ENCODE data around the gene OGDH.

Gene OGDH

GRCh38 chr7:44666566-44666965, 60.1 kb downstream of the OGDH start:
- TF ChIP-seq YY1 (IDR thresholded peaks at IDR 0.05; ENCODE audit: insufficient read depth, insufficient read length) (no peak), ZNF274 (IDR thresholded peaks at IDR 0.05; ENCODE audit: low read depth, low read length) (no peak), SUZ12 (IDR thresholded peaks at IDR 0.05; ENCODE audit: extremely low read depth, insufficient read depth, insufficient read length) (no peak)
- no peak for DNase-seq (ENCODE audit: low read depth, low spot score)
- no peaks in the 10 kb centered on the region; the same call in 1 of the 2 replicates for H3K9me3 ChIP-seq (ENCODE audit: insufficient read depth, low read length)
- H3K27me3 ChIP-seq (ENCODE audit: insufficient read depth, insufficient read length): no peaks in the 10 kb centered on the region
- no peak overlapping the region for H3K4me3 ChIP-seq (ENCODE audit: insufficient read length, low read depth)
- no peak overlapping the region for H3K9ac ChIP-seq (ENCODE audit: insufficient read length, low read depth)
- no peaks in the 10 kb centered on the region for H3K4me1 ChIP-seq (ENCODE audit: insufficient read depth, insufficient read length)
- peaks cover 36% of the 10 kb centered on the region for H3K36me3 ChIP-seq (ENCODE audit: insufficient read depth, insufficient read length, low read length)

GRCh38 chr7:44667190-44667589, 60.8 kb downstream of the OGDH start:
- H3K4me1 ChIP-seq (ENCODE audit: insufficient read depth, insufficient read length): no peaks in the 10 kb centered on the region
- peaks cover 38% of the 10 kb centered on the region for H3K36me3 ChIP-seq (ENCODE audit: insufficient read depth, insufficient read length, low read length)
- no peak overlapping the region for H3K4me3 ChIP-seq (ENCODE audit: insufficient read length, low read depth)
- H3K9ac ChIP-seq (ENCODE audit: insufficient read length, low read depth): no peak overlapping the region
- no peak for DNase-seq (ENCODE audit: low read depth, low spot score)
- no peaks in the 10 kb centered on the region for H3K27me3 ChIP-seq (ENCODE audit: insufficient read depth, insufficient read length)
- no peaks in the 10 kb centered on the region for H3K9me3 ChIP-seq (ENCODE audit: insufficient read depth, low read length)
- TF ChIP-seq ZNF274 (IDR thresholded peaks at IDR 0.05; ENCODE audit: low read depth, low read length) (no peak), YY1 (IDR thresholded peaks at IDR 0.05; ENCODE audit: insufficient read depth, insufficient read length) (no peak), SUZ12 (IDR thresholded peaks at IDR 0.05; ENCODE audit: extremely low read depth, insufficient read depth, insufficient read length) (no peak)

DNA sequence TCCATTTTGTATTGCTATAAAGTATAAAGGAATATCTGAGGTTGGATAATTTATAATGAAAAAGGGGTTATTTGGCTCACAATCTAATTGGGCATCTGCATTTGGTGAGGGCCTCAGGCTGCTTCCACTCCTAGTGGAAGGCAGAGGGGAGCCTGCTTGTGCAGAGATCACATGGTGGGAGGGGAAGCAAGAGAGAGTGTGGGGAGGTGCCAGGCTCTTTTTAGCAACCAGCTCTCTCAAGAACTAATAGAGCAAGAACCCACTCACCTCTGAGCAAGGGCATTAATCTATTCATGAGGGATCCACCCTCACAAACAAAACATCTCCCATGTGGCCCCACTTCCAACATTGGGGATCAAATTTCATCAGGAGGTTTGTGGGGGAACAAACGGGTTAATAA, 64.6 kb downstream of the OGDH start:
- H3K4me1 ChIP-seq (ENCODE audit: insufficient read depth, insufficient read length): no peaks in the 10 kb centered on the region
- no peak for DNase-seq (ENCODE audit: low read depth, low spot score)
- H3K9ac ChIP-seq (ENCODE audit: insufficient read length, low read depth): no peak overlapping the region
- H3K9me3 ChIP-seq (ENCODE audit: insufficient read depth, low read length): no peaks in the 10 kb centered on the region
- TF ChIP-seq ZNF274 (IDR thresholded peaks at IDR 0.05; ENCODE audit: low read depth, low read length): no peak
- TF ChIP-seq YY1 (IDR thresholded peaks at IDR 0.05; ENCODE audit: insufficient read depth, insufficient read length): no peak
- H3K27me3 ChIP-seq (ENCODE audit: insufficient read depth, insufficient read length): no peaks in the 10 kb centered on the region
- no peak overlapping the region for H3K4me3 ChIP-seq (ENCODE audit: insufficient read length, low read depth)
- peaks cover 69% of the 10 kb centered on the region for H3K36me3 ChIP-seq (ENCODE audit: insufficient read depth, insufficient read length, low read length)

GRCh38 chr7:44673324-44673723, 66.9 kb downstream of the OGDH start:
- H3K36me3 ChIP-seq (ENCODE audit: insufficient read depth, insufficient read length, low read length): peaks cover 65% of the 10 kb centered on the region
- H3K4me1 ChIP-seq (ENCODE audit: insufficient read depth, insufficient read length): no peaks in the 10 kb centered on the region
- no peaks in the 10 kb centered on the region for H3K9me3 ChIP-seq (ENCODE audit: insufficient read depth, low read length)
- H3K9ac ChIP-seq (ENCODE audit: insufficient read length, low read depth): no peak overlapping the region
- no peak overlapping the region for H3K4me3 ChIP-seq (ENCODE audit: insufficient read length, low read depth)
- no peak for TF ChIP-seq YY1 (IDR thresholded peaks at IDR 0.05; ENCODE audit: insufficient read depth, insufficient read length)
- no peak for TF ChIP-seq ZNF274 (IDR thresholded peaks at IDR 0.05; ENCODE audit: low read depth, low read length)
- TF ChIP-seq SUZ12 (IDR thresholded peaks at IDR 0.05; ENCODE audit: extremely low read depth, insufficient read depth, insufficient read length): no peak
- no peaks in the 10 kb centered on the region for H3K27me3 ChIP-seq (ENCODE audit: insufficient read depth, insufficient read length)
- no peak for DNase-seq (ENCODE audit: low read depth, low spot score)

- peaks cover 65% of the 10 kb centered on the region for H3K36me3 ChIP-seq (ENCODE audit: insufficient read depth, insufficient read length, low read length)
- H3K9ac ChIP-seq (ENCODE audit: insufficient read length, low read depth): no peak overlapping the region
- H3K9me3 ChIP-seq (ENCODE audit: insufficient read depth, low read length): no peaks in the 10 kb centered on the region
- peaks cover 1% of the 10 kb centered on the region for H3K4me1 ChIP-seq (ENCODE audit: insufficient read depth, insufficient read length)
- no peaks in the 10 kb centered on the region for H3K27me3 ChIP-seq (ENCODE audit: insufficient read depth, insufficient read length)
- TF ChIP-seq YY1 (IDR thresholded peaks at IDR 0.05; ENCODE audit: insufficient read depth, insufficient read length) (no peak), SUZ12 (IDR thresholded peaks at IDR 0.05; ENCODE audit: extremely low read depth, insufficient read depth, insufficient read length) (no peak), ZNF274 (IDR thresholded peaks at IDR 0.05; ENCODE audit: low read depth, low read length) (no peak)
- H3K4me3 ChIP-seq (ENCODE audit: insufficient read length, low read depth): no peak overlapping the region
- no peak for DNase-seq (ENCODE audit: low read depth, low spot score)
Observed at GRCh38 chr7:44673771-44674170, 67.3 kb downstream of the OGDH start.

DNA sequence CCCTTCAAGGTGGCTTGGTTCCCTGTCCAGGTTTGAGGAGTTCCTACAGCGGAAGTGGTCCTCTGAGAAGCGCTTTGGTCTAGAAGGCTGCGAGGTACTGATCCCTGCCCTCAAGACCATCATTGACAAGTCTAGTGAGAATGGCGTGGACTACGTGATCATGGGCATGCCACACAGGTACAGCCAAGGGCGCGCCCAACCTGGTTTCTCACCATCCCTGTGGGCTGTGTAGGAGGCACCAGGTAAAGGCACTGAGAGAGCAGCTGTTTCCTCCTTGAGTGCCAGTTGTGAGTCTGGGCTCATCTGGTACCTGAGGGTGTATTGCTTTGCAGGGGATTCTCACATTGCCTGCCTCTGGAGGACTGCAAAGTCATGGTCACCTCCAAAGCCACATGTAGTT, 68.0 kb downstream of the OGDH start:
- peaks cover 7% of the 10 kb centered on the region for H3K4me1 ChIP-seq (ENCODE audit: insufficient read depth, insufficient read length)
- no peaks in the 10 kb centered on the region for H3K9me3 ChIP-seq (ENCODE audit: insufficient read depth, low read length)
- H3K4me3 ChIP-seq (ENCODE audit: insufficient read length, low read depth): no peak overlapping the region
- no peaks in the 10 kb centered on the region for H3K27me3 ChIP-seq (ENCODE audit: insufficient read depth, insufficient read length)
- H3K36me3 ChIP-seq (ENCODE audit: insufficient read depth, insufficient read length, low read length): peaks cover 67% of the 10 kb centered on the region
- H3K9ac ChIP-seq (ENCODE audit: insufficient read length, low read depth): no peak overlapping the region
- TF ChIP-seq ZNF274 (IDR thresholded peaks at IDR 0.05; ENCODE audit: low read depth, low read length) (no peak), SUZ12 (IDR thresholded peaks at IDR 0.05; ENCODE audit: extremely low read depth, insufficient read depth, insufficient read length) (no peak), YY1 (IDR thresholded peaks at IDR 0.05; ENCODE audit: insufficient read depth, insufficient read length) (no peak)
- no peak for DNase-seq (ENCODE audit: low read depth, low spot score)

GRCh38 chr7:44676776-44677175, 70.3 kb downstream of the OGDH start:
- H3K9me3 ChIP-seq (ENCODE audit: insufficient read depth, low read length): no peaks in the 10 kb centered on the region
- no peak for DNase-seq (ENCODE audit: low read depth, low spot score)
- peaks cover 79% of the 10 kb centered on the region for H3K36me3 ChIP-seq (ENCODE audit: insufficient read depth, insufficient read length, low read length)
- H3K27me3 ChIP-seq (ENCODE audit: insufficient read depth, insufficient read length): no peaks in the 10 kb centered on the region
- H3K4me1 ChIP-seq (ENCODE audit: insufficient read depth, insufficient read length): peaks cover 8% of the 10 kb centered on the region
- TF ChIP-seq YY1 (IDR thresholded peaks at IDR 0.05; ENCODE audit: insufficient read depth, insufficient read length) (no peak), SUZ12 (IDR thresholded peaks at IDR 0.05; ENCODE audit: extremely low read depth, insufficient read depth, insufficient read length) (no peak), ZNF274 (IDR thresholded peaks at IDR 0.05; ENCODE audit: low read depth, low read length) (no peak)
- H3K4me3 ChIP-seq (ENCODE audit: insufficient read length, low read depth): no peak overlapping the region
- no peak overlapping the region for H3K9ac ChIP-seq (ENCODE audit: insufficient read length, low read depth)

DNA sequence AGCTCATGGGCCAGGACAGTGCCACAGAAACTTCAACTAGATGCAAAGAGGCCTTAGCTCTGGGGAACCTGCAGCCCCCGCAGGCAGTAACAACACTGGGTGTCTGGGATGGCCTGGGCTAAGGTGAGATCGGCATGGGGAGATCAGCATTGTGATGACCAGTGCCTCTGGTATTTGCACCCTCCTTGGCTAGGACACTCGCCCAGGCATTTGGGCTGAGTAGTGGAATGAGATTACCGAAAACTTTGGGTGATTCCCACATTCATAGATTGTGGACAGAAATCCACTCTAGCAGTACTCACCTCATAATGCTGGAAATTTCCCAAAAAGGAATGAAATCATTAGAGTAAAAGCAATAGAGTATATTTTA, 71.7 kb downstream of the OGDH start:
- Histone ChIP-seq H3K36me3 (ENCODE audit: insufficient read depth, insufficient read length, low read length) (peaks cover 73% of the 10 kb centered on the region), H3K9ac (ENCODE audit: insufficient read length, low read depth) (no peak overlapping the region), H3K9me3 (ENCODE audit: insufficient read depth, low read length) (no peaks in the 10 kb centered on the region), H3K27me3 (ENCODE audit: insufficient read depth, insufficient read length) (no peaks in the 10 kb centered on the region), H3K4me3 (ENCODE audit: insufficient read length, low read depth) (no peak overlapping the region), H3K4me1 (ENCODE audit: insufficient read depth, insufficient read length) (peaks cover 8% of the 10 kb centered on the region)
- no peak for TF ChIP-seq YY1 (IDR thresholded peaks at IDR 0.05; ENCODE audit: insufficient read depth, insufficient read length)
- no peak for TF ChIP-seq SUZ12 (IDR thresholded peaks at IDR 0.05; ENCODE audit: extremely low read depth, insufficient read depth, insufficient read length)
- TF ChIP-seq ZNF274 (IDR thresholded peaks at IDR 0.05; ENCODE audit: low read depth, low read length): no peak
- no peak for DNase-seq (ENCODE audit: low read depth, low spot score)

Data from NT2/D1 (cell line).